CD8-positive, alpha-beta memory T cell (primary cell): ENCODE data around the gene DDAH1. TPM values are rescaled to one million over a fixed set of nuclear protein-coding genes. Genes with fewer than 3 reads are reported as not detected.

Experiments used
- CTCF ChIA-PET: fragments of 350-600 bp; sonication (Branson Sonifier 250); formaldehyde crosslinking; loops from one replicate; lab custom pipeline; 2021; ENCODE audit warnings: antibody characterized with exemption; lab: Charles Lee
- POLR2A ChIA-PET: fragments of 350-600 bp; sonication (Branson Sonifier 250); formaldehyde crosslinking; loops from one replicate; lab custom pipeline; 2021; ENCODE audit warnings: antibody characterized with exemption; lab: Charles Lee
- DNase-seq, 5 donors: peaks; one replicate each; pipeline versions ENCODE4 v3.0.0 to v3.0.0-alpha.2; 2020 to 2022; ENCODE audit warnings: mixed read lengths in 1 of 5
- H3K27ac ChIP-seq: one replicate; pipeline ENCODE4 v1.7.0; 2013; ENCODE audit warnings: low read depth, mild to moderate bottlenecking, low read length, moderate library complexity
- H3K27me3 ChIP-seq: 2 replicates; pipeline ENCODE4 v1.7.0; 2013; ENCODE audit warnings: low read length, mild to moderate bottlenecking; ENCODE audit not compliant: insufficient read depth, poor library complexity, severe bottlenecking
- H3K36me3 ChIP-seq: 2 replicates; pipeline ENCODE4 v1.7.0; 2013; ENCODE audit warnings: mild to moderate bottlenecking, low read length, moderate library complexity; ENCODE audit not compliant: insufficient read depth
- H3K4me1 ChIP-seq: 2 replicates; pipeline ENCODE4 v1.7.0; 2013; ENCODE audit warnings: mild to moderate bottlenecking, low read length, moderate library complexity; ENCODE audit not compliant: insufficient read depth
- H3K4me3 ChIP-seq: 2 replicates; pipeline ENCODE4 v1.7.0; 2013; ENCODE audit warnings: mild to moderate bottlenecking, low read length
- H3K9me3 ChIP-seq: 2 replicates; pipeline ENCODE4 v1.7.0; 2013; ENCODE audit warnings: mild to moderate bottlenecking, low read length
- H3K27ac Mint-ChIP-seq, 8 donors: one replicate each; pipeline ENCODE4 v1.8.0; 2020 to 2021; ENCODE audit warnings: mixed read lengths in 8 of 8, mild to moderate bottlenecking in 6 of 8, inconsistent platforms in 3 of 8, moderate library complexity in 3 of 8
- H3K27me3 Mint-ChIP-seq, 2 donors: one replicate each; pipeline ENCODE4 v1.8.0; 2020 to 2021; ENCODE audit warnings: mixed read lengths in 2 of 2, mild to moderate bottlenecking in 1 of 2, moderate library complexity in 1 of 2
- H3K36me3 Mint-ChIP-seq, 3 donors: one replicate each; pipeline ENCODE4 v1.8.0; 2020 to 2021; ENCODE audit warnings: mixed read lengths in 3 of 3, inconsistent platforms in 1 of 3, mild to moderate bottlenecking in 1 of 3
- H3K4me1 Mint-ChIP-seq, 3 donors: one replicate each; pipeline ENCODE4 v1.8.0; 2020 to 2021; ENCODE audit warnings: mixed read lengths in 3 of 3, inconsistent platforms in 1 of 3, mild to moderate bottlenecking in 1 of 3
- H3K4me3 Mint-ChIP-seq, 7 donors: one replicate each; pipeline ENCODE4 v1.8.0; 2020 to 2021; ENCODE audit warnings: mixed read lengths in 7 of 7, mild to moderate bottlenecking in 6 of 7, moderate library complexity in 4 of 7, inconsistent platforms in 2 of 7
- H3K9me3 Mint-ChIP-seq, 5 donors: one replicate each; pipeline ENCODE4 v1.8.0; 2020 to 2022; ENCODE audit warnings: mixed read lengths in 5 of 5, mild to moderate bottlenecking in 3 of 5, moderate library complexity in 2 of 5, inconsistent platforms in 1 of 5
- polyA plus RNA-seq: library from polyadenylated mRNA; unstranded; fragments of 300-500 nt; fragmentation: Illumina TruSeq; gene quantifications from one replicate; pipeline ENCODE4 v1.2.3, GENCODE V29; 2021
- total RNA-seq, 2 experiments: library from RNA; stranded (reverse); gene quantifications; one replicate each; pipeline ENCODE4 v1.2.3, GENCODE V29; 2021

Gene DDAH1
- total and polyA plus RNA-seq, 3 experiments from 2014 or later: not detected

GRCh38 chr1:85375493-85375892 is 89.5 kb downstream of the DDAH1 start:
- Histone ChIP-seq H3K4me1 (no peaks in the 10 kb centered on the region), H3K4me3 (no peak overlapping the region), H3K27me3 (no peaks in the 10 kb centered on the region), H3K36me3 (no peaks in the 10 kb centered on the region), H3K27ac (no peak overlapping the region), H3K9me3 (no peaks in the 10 kb centered on the region)
- Mint-ChIP-seq H3K9me3 (no peaks in the 10 kb centered on the region), H3K27me3 (peaks cover 7 to 21% of the 10 kb centered on the region in 2 donors), H3K4me1 (no peaks in the 10 kb centered on the region), H3K36me3 (peaks cover 0 to 3% (median 0%) of the 10 kb centered on the region in 3 donors), H3K27ac (no peak overlapping the region), H3K4me3 (no peak overlapping the region)
- CTCF ChIA-PET: no interaction called here
- POLR2A ChIA-PET: no interaction called here
- DNase-seq: no peak

GRCh38 chr1:85374160-85374559 is 90.8 kb downstream of the DDAH1 start:
- no peak for DNase-seq
- peaks cover 0 to 3% (median 0%) of the 10 kb centered on the region in 3 donors for H3K36me3 Mint-ChIP-seq
- H3K27ac Mint-ChIP-seq: no peak overlapping the region
- Histone ChIP-seq H3K9me3 (no peaks in the 10 kb centered on the region), H3K4me3 (no peak overlapping the region), H3K27ac (no peak overlapping the region), H3K4me1 (no peaks in the 10 kb centered on the region), H3K36me3 (no peaks in the 10 kb centered on the region), H3K27me3 (no peaks in the 10 kb centered on the region)
- no peaks in the 10 kb centered on the region for H3K4me1 Mint-ChIP-seq
- POLR2A ChIA-PET: no interaction called here
- no peaks in the 10 kb centered on the region for H3K9me3 Mint-ChIP-seq
- CTCF ChIA-PET: no interaction called here
- H3K27me3 Mint-ChIP-seq: peaks cover 7 to 21% of the 10 kb centered on the region in 2 donors
- no peak overlapping the region for H3K4me3 Mint-ChIP-seq

GRCh38 chr1:85373378-85373708 is 91.6 kb downstream of the DDAH1 start:
- CTCF ChIA-PET: no interaction called here
- Mint-ChIP-seq H3K36me3 (peaks cover 0 to 3% (median 0%) of the 10 kb centered on the region in 3 donors), H3K4me1 (no peaks in the 10 kb centered on the region), H3K9me3 (no peaks in the 10 kb centered on the region), H3K27ac (no peak overlapping the region), H3K4me3 (no peak overlapping the region), H3K27me3 (peaks cover 7 to 21% of the 10 kb centered on the region in 2 donors)
- Histone ChIP-seq H3K36me3 (no peaks in the 10 kb centered on the region), H3K9me3 (no peaks in the 10 kb centered on the region), H3K27me3 (no peaks in the 10 kb centered on the region), H3K4me3 (no peak overlapping the region), H3K4me1 (no peaks in the 10 kb centered on the region), H3K27ac (no peak overlapping the region)
- POLR2A ChIA-PET: no interaction called here
- no peak for DNase-seq

- POLR2A ChIA-PET: no interaction called here
- H3K4me1 Mint-ChIP-seq: no peaks in the 10 kb centered on the region
- peaks cover 10 to 25% of the 10 kb centered on the region in 2 donors for H3K27me3 Mint-ChIP-seq
- no peak overlapping the region for H3K27ac ChIP-seq
- no peaks in the 10 kb centered on the region for H3K27me3 ChIP-seq
- no peak for DNase-seq
- H3K9me3 Mint-ChIP-seq: no peaks in the 10 kb centered on the region
- no peak overlapping the region for H3K27ac Mint-ChIP-seq
- no peak overlapping the region for H3K4me3 Mint-ChIP-seq
- no peak overlapping the region for H3K4me3 ChIP-seq
- CTCF ChIA-PET: no interaction called here
- peaks cover 0 to 3% (median 0%) of the 10 kb centered on the region in 3 donors for H3K36me3 Mint-ChIP-seq
- H3K4me1 ChIP-seq: no peaks in the 10 kb centered on the region
- no peaks in the 10 kb centered on the region for H3K36me3 ChIP-seq
- H3K9me3 ChIP-seq: no peaks in the 10 kb centered on the region
Measured at GRCh38 chr1:85372683-85373377, 92.1 kb downstream of the DDAH1 start.

- H3K4me1 Mint-ChIP-seq: no peaks in the 10 kb centered on the region
- no peak overlapping the region for H3K27ac Mint-ChIP-seq
- H3K36me3 ChIP-seq: no peaks in the 10 kb centered on the region
- H3K27ac ChIP-seq: no peak overlapping the region
- no peaks in the 10 kb centered on the region for H3K4me1 ChIP-seq
- POLR2A ChIA-PET: no interaction called here
- H3K4me3 ChIP-seq: no peak overlapping the region
- no peaks in the 10 kb centered on the region for H3K36me3 Mint-ChIP-seq
- CTCF ChIA-PET: no interaction called here
- H3K4me3 Mint-ChIP-seq: no peak overlapping the region
- H3K9me3 ChIP-seq: no peaks in the 10 kb centered on the region
- no peak for DNase-seq
- H3K27me3 Mint-ChIP-seq: peaks cover 10 to 35% of the 10 kb centered on the region in 2 donors
- H3K27me3 ChIP-seq: no peaks in the 10 kb centered on the region
- H3K9me3 Mint-ChIP-seq: no peaks in the 10 kb centered on the region
Measured at GRCh38 chr1:85371021-85371420, 93.9 kb downstream of the DDAH1 start.

- ChIA-PET POLR2A (no interaction called here), CTCF (no interaction called here)
- H3K9me3 Mint-ChIP-seq: no peaks in the 10 kb centered on the region
- no peaks in the 10 kb centered on the region for H3K36me3 Mint-ChIP-seq
- H3K36me3 ChIP-seq: no peaks in the 10 kb centered on the region
- no peaks in the 10 kb centered on the region for H3K4me1 Mint-ChIP-seq
- no peak overlapping the region for H3K27ac Mint-ChIP-seq
- H3K4me3 ChIP-seq: no peak overlapping the region
- no peak overlapping the region for H3K27ac ChIP-seq
- H3K27me3 ChIP-seq: no peaks in the 10 kb centered on the region
- peaks cover 8 to 26% of the 10 kb centered on the region in 2 donors for H3K27me3 Mint-ChIP-seq
- no peaks in the 10 kb centered on the region for H3K9me3 ChIP-seq
- H3K4me3 Mint-ChIP-seq: no peak overlapping the region
- H3K4me1 ChIP-seq: no peaks in the 10 kb centered on the region
- no peak for DNase-seq
Measured at GRCh38 chr1:85368073-85368770, 96.7 kb downstream of the DDAH1 start.

- H3K27me3 ChIP-seq: no peaks in the 10 kb centered on the region
- H3K27me3 Mint-ChIP-seq: peaks cover 8 to 23% of the 10 kb centered on the region in 2 donors
- no peaks in the 10 kb centered on the region for H3K9me3 Mint-ChIP-seq
- no peak for DNase-seq
- H3K4me1 Mint-ChIP-seq: no peaks in the 10 kb centered on the region
- no peak overlapping the region for H3K4me3 Mint-ChIP-seq
- no peak overlapping the region for H3K4me3 ChIP-seq
- H3K36me3 Mint-ChIP-seq: no peaks in the 10 kb centered on the region
- no peaks in the 10 kb centered on the region for H3K9me3 ChIP-seq
- H3K27ac ChIP-seq: no peak overlapping the region
- POLR2A ChIA-PET: no interaction called here
- H3K36me3 ChIP-seq: no peaks in the 10 kb centered on the region
- no peak overlapping the region for H3K27ac Mint-ChIP-seq
- H3K4me1 ChIP-seq: no peaks in the 10 kb centered on the region
- CTCF ChIA-PET: no interaction called here
Measured at GRCh38 chr1:85366391-85367170, 98.4 kb downstream of the DDAH1 start.

GRCh38 chr1:85365851-85366250 is 99.1 kb downstream of the DDAH1 start:
- CTCF ChIA-PET: no interaction called here
- H3K4me3 ChIP-seq: no peak overlapping the region
- no peak overlapping the region for H3K27ac Mint-ChIP-seq
- POLR2A ChIA-PET: no interaction called here
- no peak overlapping the region for H3K27ac ChIP-seq
- H3K27me3 ChIP-seq: no peaks in the 10 kb centered on the region
- H3K9me3 ChIP-seq: no peaks in the 10 kb centered on the region
- no peaks in the 10 kb centered on the region for H3K9me3 Mint-ChIP-seq
- no peak overlapping the region for H3K4me3 Mint-ChIP-seq
- H3K4me1 ChIP-seq: no peaks in the 10 kb centered on the region
- H3K4me1 Mint-ChIP-seq: no peaks in the 10 kb centered on the region
- peaks cover 8 to 23% of the 10 kb centered on the region in 2 donors for H3K27me3 Mint-ChIP-seq
- H3K36me3 ChIP-seq: no peaks in the 10 kb centered on the region
- DNase-seq: no peak
- no peaks in the 10 kb centered on the region for H3K36me3 Mint-ChIP-seq
